Subcutaneous abdominal adipose tissue (tissue), 5 donors: Measurements from ENCODE around the gene CALML4.

ENCODE experiments used
- H3K27ac ChIP-seq: one replicate; pipeline ENCODE4 v1.7.0; 2013; ENCODE audit warnings: low read depth, mild to moderate bottlenecking, inconsistent platforms, low read length, moderate library complexity
- H3K27me3 ChIP-seq, 5 donors: one replicate each; pipeline ENCODE4 v1.7.0; 2013; ENCODE audit warnings: low read length in 5 of 5, inconsistent platforms in 1 of 5; ENCODE audit not compliant: control insufficient read depth in 5 of 5, insufficient read depth in 4 of 5
- H3K36me3 ChIP-seq, 5 donors: one replicate each; pipeline ENCODE4 v1.7.0; 2013; ENCODE audit warnings: low read length in 5 of 5; ENCODE audit not compliant: control insufficient read depth in 5 of 5, insufficient read depth in 5 of 5
- H3K4me1 ChIP-seq, 5 donors: one replicate each; pipeline ENCODE4 v1.7.0; 2013; ENCODE audit warnings: low read length in 5 of 5, mild to moderate bottlenecking in 3 of 5, moderate library complexity in 1 of 5; ENCODE audit not compliant: control insufficient read depth in 5 of 5, insufficient read depth in 5 of 5
- H3K4me3 ChIP-seq, 5 donors: one replicate each; pipeline ENCODE4 v1.7.0; 2013; ENCODE audit warnings: low read length in 5 of 5, low read depth in 1 of 5
- H3K9ac ChIP-seq, 5 donors: one replicate each; pipeline ENCODE4 v1.7.0; 2013; ENCODE audit warnings: low read length in 5 of 5, mild to moderate bottlenecking in 4 of 5, moderate library complexity in 3 of 5
- H3K9me3 ChIP-seq, 5 donors: one replicate each; pipeline ENCODE4 v1.7.0; 2013; ENCODE audit warnings: low read length in 5 of 5; ENCODE audit not compliant: control insufficient read depth in 5 of 5
- donor health status: healthy.
- donor health status: healthy.
- donor health status: healthy.
- donor health status: healthy.
- donor health status: healthy.

The CALML4 gene

GRCh38 chr15:68208636-68209240 lies 3.6 kb upstream of the CALML4 start:
- peaks cover 0 to 4% (median 0%) of the 10 kb centered on the region in 5 donors for H3K36me3 ChIP-seq
- peaks cover 2 to 50% (median 35%) of the 10 kb centered on the region in 5 donors for H3K4me1 ChIP-seq
- H3K9me3 ChIP-seq, result no peaks in the 10 kb centered on the region
- peak overlapping the region in 1 of 5 donors; percentile 43 for H3K9ac ChIP-seq
- no peak overlapping the region for H3K27ac ChIP-seq
- no peak overlapping the region for H3K4me3 ChIP-seq
- H3K27me3 ChIP-seq, result no peaks in the 10 kb centered on the region

GRCh38 chr15:68208136-68208535 lies 3.0 kb upstream of the CALML4 start:
- H3K9ac ChIP-seq, result peak overlapping the region in 1 of 5 donors; percentile 43
- H3K27ac ChIP-seq, result no peak overlapping the region
- H3K36me3 ChIP-seq, result peaks cover 0 to 4% (median 0%) of the 10 kb centered on the region in 5 donors
- peaks cover 2 to 54% (median 35%) of the 10 kb centered on the region in 5 donors for H3K4me1 ChIP-seq
- H3K27me3 ChIP-seq, result no peaks in the 10 kb centered on the region
- H3K4me3 ChIP-seq, result no peak overlapping the region
- H3K9me3 ChIP-seq, result no peaks in the 10 kb centered on the region

- no peaks in the 10 kb centered on the region for H3K27me3 ChIP-seq
- no peak overlapping the region for H3K9ac ChIP-seq
- H3K27ac ChIP-seq, result no peak overlapping the region
- peaks cover 0 to 4% (median 0%) of the 10 kb centered on the region in 5 donors for H3K36me3 ChIP-seq
- peaks cover 2 to 54% (median 35%) of the 10 kb centered on the region in 5 donors for H3K4me1 ChIP-seq
- no peaks in the 10 kb centered on the region for H3K9me3 ChIP-seq
- H3K4me3 ChIP-seq, result no peak overlapping the region
Measured at GRCh38 chr15:68207176-68207935, 2.2 kb upstream of the CALML4 start.

GRCh38 chr15:68206711-68207151 lies 1.6 kb upstream of the CALML4 start:
- Histone ChIP-seq H3K9ac (no peak overlapping the region), H3K27me3 (no peaks in the 10 kb centered on the region), H3K36me3 (peaks cover 0 to 4% (median 0%) of the 10 kb centered on the region in 5 donors), H3K9me3 (no peaks in the 10 kb centered on the region), H3K4me3 (no peak overlapping the region), H3K4me1 (peaks cover 2 to 54% (median 35%) of the 10 kb centered on the region in 5 donors), H3K27ac (no peak overlapping the region)

- Histone ChIP-seq H3K36me3 (peaks cover 0 to 2% (median 0%) of the 10 kb centered on the region in 5 donors), H3K4me1 (peaks cover 2 to 53% (median 35%) of the 10 kb centered on the region in 5 donors), H3K4me3 (peak overlapping the region in 3 of 5 donors; percentile 40 to 61 (median 48)), H3K27ac (peak overlapping the region; percentile 29), H3K9me3 (no peaks in the 10 kb centered on the region), H3K9ac (peak overlapping the region in 1 of 5 donors; percentile 46), H3K27me3 (no peaks in the 10 kb centered on the region)
Measured at GRCh38 chr15:68205954-68206539, 915 bp upstream of the CALML4 start.

- Histone ChIP-seq H3K4me1 (peaks cover 2 to 48% (median 31%) of the 10 kb centered on the region in 5 donors), H3K27ac (peak overlapping the region; percentile 29), H3K4me3 (peak overlapping the region; percentile 17 to 61 (median 48)), H3K9ac (peak overlapping the region in 1 of 5 donors; percentile 46), H3K27me3 (no peaks in the 10 kb centered on the region), H3K9me3 (no peaks in the 10 kb centered on the region), H3K36me3 (peaks cover 0 to 2% (median 0%) of the 10 kb centered on the region in 5 donors)
Measured at GRCh38 chr15:68205558-68205944, 419 bp upstream of the CALML4 start.

GRCh38 chr15:68204361-68204760 lies 771 bp downstream of the CALML4 start:
- no peak overlapping the region for H3K27ac ChIP-seq
- H3K27me3 ChIP-seq, result no peaks in the 10 kb centered on the region
- H3K36me3 ChIP-seq, result peaks cover 0 to under 1% (median 0%) of the 10 kb centered on the region in 5 donors
- peak overlapping the region in 1 of 5 donors; percentile 46 for H3K9ac ChIP-seq
- H3K9me3 ChIP-seq, result no peaks in the 10 kb centered on the region
- peak overlapping the region in 4 of 5 donors; percentile 17 to 61 (median 44) for H3K4me3 ChIP-seq
- H3K4me1 ChIP-seq, result peaks cover 2 to 55% (median 28%) of the 10 kb centered on the region in 5 donors

- no peak overlapping the region for H3K27ac ChIP-seq
- no peaks in the 10 kb centered on the region for H3K27me3 ChIP-seq
- peaks cover 2 to 55% (median 28%) of the 10 kb centered on the region in 5 donors for H3K4me1 ChIP-seq
Measured at GRCh38 chr15:68203956-68204355, 1.2 kb downstream of the CALML4 start.

GRCh38 chr15:68203486-68203885 lies 1.6 kb downstream of the CALML4 start:
- Histone ChIP-seq H3K4me3 (no peak overlapping the region), H3K36me3 (no peaks in the 10 kb centered on the region), H3K4me1 (peaks cover 2 to 55% (median 28%) of the 10 kb centered on the region in 5 donors), H3K27ac (no peak overlapping the region), H3K9ac (no peak overlapping the region), H3K27me3 (no peaks in the 10 kb centered on the region), H3K9me3 (no peaks in the 10 kb centered on the region)

More at GRCh38 chr15:68203956-68204355, 1.2 kb downstream of the CALML4 start:
- H3K4me3 ChIP-seq, result peak overlapping the region in 1 of 5 donors; percentile 48
- H3K9ac ChIP-seq, result no peak overlapping the region
- H3K36me3 ChIP-seq, result no peaks in the 10 kb centered on the region
- H3K9me3 ChIP-seq, result no peaks in the 10 kb centered on the region
